DOHH2 (cell line): ENCODE measurements around the gene ANKRD23.

Experiments used
- H3F3A ChIP-seq: fragments of 200-600 bp; sonication (generic), shearing (Covaris generic); 2 replicates; pipeline ENCODE4 v1.6.0; 2016; ENCODE audit warnings: antibody characterized with exemption, mild to moderate bottlenecking; ENCODE audit not compliant: control insufficient read depth, insufficient read depth
- H3K27ac ChIP-seq: fragments of 200-600 bp; sonication (generic); 2 replicates; pipeline ENCODE4 v1.5.1; 2014; ENCODE audit warnings: low read depth, mild to moderate bottlenecking, low read length, moderate library complexity
- H3K27me3 ChIP-seq: fragments of 200-600 bp; sonication (generic); 2 replicates; pipeline ENCODE4 v1.6.1; 2014; ENCODE audit warnings: mild to moderate bottlenecking, low read length, mixed read lengths; ENCODE audit not compliant: control insufficient read depth
- H3K36me3 ChIP-seq: fragments of 200-600 bp; sonication (generic); 2 replicates; pipeline ENCODE4 v1.6.1; 2014; ENCODE audit warnings: mild to moderate bottlenecking, low read length, moderate library complexity, mixed read lengths; ENCODE audit not compliant: control insufficient read depth
- H3K4me1 ChIP-seq: fragments of 200-600 bp; sonication (generic); 2 replicates; pipeline ENCODE4 v1.6.1; 2014; ENCODE audit warnings: mild to moderate bottlenecking, low read length, mixed read lengths; ENCODE audit not compliant: control insufficient read depth
- H3K4me2 ChIP-seq: fragments of 200-600 bp; sonication (generic); 2 replicates; pipeline ENCODE4 v1.6.0; 2014; ENCODE audit warnings: mild to moderate bottlenecking, low read length, moderate library complexity
- H3K4me3 ChIP-seq: fragments of 200-600 bp; sonication (generic); 2 replicates; pipeline ENCODE4 v1.5.1; 2014; ENCODE audit warnings: mild to moderate bottlenecking, low read length, mixed read lengths
- H3K79me2 ChIP-seq: fragments of 200-600 bp; sonication (generic); 2 replicates; pipeline ENCODE4 v1.6.1; 2014; ENCODE audit warnings: mild to moderate bottlenecking, low read length, mixed read lengths; ENCODE audit not compliant: control insufficient read depth
- H3K9me2 ChIP-seq: fragments of 200-600 bp; sonication (generic); replicated peaks from 2 replicates; pipeline ENCODE4 v1.6.1; 2014; ENCODE audit warnings: mild to moderate bottlenecking, low read length, mixed read lengths; ENCODE audit not compliant: control insufficient read depth
- H3K9me3 ChIP-seq: fragments of 200-600 bp; sonication (generic); 2 replicates; pipeline ENCODE4 v1.6.1; 2014; ENCODE audit warnings: antibody characterized with exemption, low read length, mixed read lengths; ENCODE audit not compliant: control insufficient read depth, insufficient read depth
- H4K20me1 ChIP-seq: fragments of 200-600 bp; sonication (generic); 2 replicates; pipeline ENCODE4 v1.6.0; 2014; ENCODE audit warnings: low read depth, mild to moderate bottlenecking, antibody characterized with exemption, low read length, moderate library complexity; ENCODE audit not compliant: control insufficient read depth, insufficient read depth
- CTCF ChIP-seq: fragments of 200-600 bp; sonication (generic); IDR thresholded peaks from one replicate; pipeline ENCODE4 v1.5.1; 2014; ENCODE audit warnings: antibody characterized with exemption, mild to moderate bottlenecking, low read depth, low read length; ENCODE audit not compliant: poor library complexity, severe bottlenecking
- EZH2phosphoT487 ChIP-seq: fragments of 200-600 bp; sonication (generic); IDR thresholded peaks from 2 replicates; pipeline ENCODE4 v1.6.1; 2017; ENCODE audit warnings: borderline replicate concordance, mild to moderate bottlenecking, antibody characterized with exemption, low read length, moderate library complexity, mixed read lengths

ANKRD23 gene

DNA sequence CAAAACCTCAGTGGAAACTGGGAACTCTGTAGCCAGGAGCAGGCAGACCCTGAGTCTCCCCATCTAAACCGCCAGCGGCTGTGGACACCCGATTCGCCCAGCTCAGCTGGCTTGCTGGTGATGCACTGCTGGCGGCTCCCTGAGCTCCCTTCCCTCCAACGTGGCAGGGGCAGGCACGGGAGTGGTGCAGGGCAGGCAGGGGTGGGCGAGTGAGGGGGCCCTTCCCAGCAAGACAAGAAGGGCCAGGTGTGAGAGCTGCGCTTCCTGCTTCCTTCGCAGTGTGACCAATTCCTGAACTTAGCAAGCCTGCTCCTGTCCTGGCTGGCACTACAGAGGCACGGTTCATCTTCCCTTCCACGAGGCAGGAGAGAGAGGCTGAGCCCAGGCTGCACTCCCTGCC lies 38.4 kb upstream of the ANKRD23 start:
- H3K27me3 ChIP-seq: no peaks in the 10 kb centered on the region
- no peaks in the 10 kb centered on the region for H3K9me3 ChIP-seq
- TF ChIP-seq EZH2phosphoT487 (no peak), CTCF (no peak)
- H3K4me3 ChIP-seq: no peak overlapping the region
- no peak overlapping the region for H3K27ac ChIP-seq
- H3K36me3 ChIP-seq: no peaks in the 10 kb centered on the region
- H3F3A ChIP-seq: no peaks in the 10 kb centered on the region
- H4K20me1 ChIP-seq: no peaks in the 10 kb centered on the region
- no peaks in the 10 kb centered on the region for H3K79me2 ChIP-seq
- no peaks in the 10 kb centered on the region for H3K9me2 ChIP-seq
- H3K4me2 ChIP-seq: no peak overlapping the region
- H3K4me1 ChIP-seq: no peaks in the 10 kb centered on the region

DNA sequence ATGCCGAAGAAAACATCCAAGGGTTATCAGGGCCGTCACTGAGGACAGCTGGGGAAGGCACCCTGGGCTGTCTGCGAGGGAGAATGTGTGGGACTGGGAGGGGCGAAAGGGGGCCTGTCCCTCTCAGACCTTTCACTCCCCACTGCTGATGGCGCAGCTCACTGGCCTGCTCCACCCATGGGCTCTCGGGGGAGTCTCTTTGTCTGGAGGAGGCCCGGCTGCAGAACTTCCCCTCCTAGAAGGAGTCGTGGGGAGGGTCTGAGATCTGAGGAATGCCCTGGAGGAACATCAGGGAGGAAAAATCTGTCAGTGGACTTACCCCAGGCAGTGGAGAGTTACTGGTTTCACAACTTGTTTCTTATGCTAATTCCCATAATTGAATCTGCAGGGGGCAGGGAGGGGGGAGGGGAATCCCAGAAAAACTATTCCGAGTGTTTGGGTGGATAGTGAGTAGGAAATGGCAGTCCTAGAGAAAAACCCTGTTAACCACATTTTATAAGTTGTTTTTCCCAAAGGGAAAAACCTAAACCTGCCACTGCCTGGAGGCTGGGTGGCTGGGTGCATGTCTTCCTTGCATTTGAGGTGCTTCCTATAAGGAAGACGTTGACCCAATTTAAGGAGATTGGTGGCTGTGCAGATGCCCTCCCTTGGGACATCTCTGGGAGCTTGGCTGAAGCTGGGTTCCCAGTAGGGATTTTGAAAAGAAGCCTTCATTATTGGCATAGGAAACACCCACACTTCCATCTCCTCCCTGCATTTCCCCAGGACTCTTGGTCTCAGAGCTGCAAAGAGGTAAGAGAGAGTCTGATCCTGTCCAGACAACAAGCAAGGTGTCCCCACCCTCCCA lies 37.8 kb upstream of the ANKRD23 start:
- Histone ChIP-seq H3K4me2 (no peak overlapping the region), H4K20me1 (no peaks in the 10 kb centered on the region), H3K27ac (no peak overlapping the region), H3K4me3 (no peak overlapping the region), H3F3A (no peaks in the 10 kb centered on the region), H3K79me2 (no peaks in the 10 kb centered on the region), H3K4me1 (no peaks in the 10 kb centered on the region), H3K27me3 (no peaks in the 10 kb centered on the region), H3K9me2 (no peaks in the 10 kb centered on the region), H3K36me3 (no peaks in the 10 kb centered on the region), H3K9me3 (no peaks in the 10 kb centered on the region)
- TF ChIP-seq EZH2phosphoT487 (no peak), CTCF (no peak)

- H3K9me2 ChIP-seq: no peaks in the 10 kb centered on the region
- H3K27me3 ChIP-seq: peaks cover 5% of the 10 kb centered on the region; the same call in 1 of the 2 replicates
- no peaks in the 10 kb centered on the region for H3K4me1 ChIP-seq
- H3K4me3 ChIP-seq: no peak overlapping the region
- no peaks in the 10 kb centered on the region for H3K36me3 ChIP-seq
- no peak overlapping the region for H3K27ac ChIP-seq
- H3F3A ChIP-seq: no peaks in the 10 kb centered on the region
- no peaks in the 10 kb centered on the region for H3K79me2 ChIP-seq
- H3K4me2 ChIP-seq: no peak overlapping the region
- TF ChIP-seq EZH2phosphoT487 (no peak), CTCF (no peak)
- H3K9me3 ChIP-seq: no peaks in the 10 kb centered on the region
- no peaks in the 10 kb centered on the region for H4K20me1 ChIP-seq
Observed at GRCh38 chr2:96880891-96881273, 37.1 kb upstream of the ANKRD23 start.
